ENCODE measurements around the gene MED10.

The MED10 gene

DNA sequence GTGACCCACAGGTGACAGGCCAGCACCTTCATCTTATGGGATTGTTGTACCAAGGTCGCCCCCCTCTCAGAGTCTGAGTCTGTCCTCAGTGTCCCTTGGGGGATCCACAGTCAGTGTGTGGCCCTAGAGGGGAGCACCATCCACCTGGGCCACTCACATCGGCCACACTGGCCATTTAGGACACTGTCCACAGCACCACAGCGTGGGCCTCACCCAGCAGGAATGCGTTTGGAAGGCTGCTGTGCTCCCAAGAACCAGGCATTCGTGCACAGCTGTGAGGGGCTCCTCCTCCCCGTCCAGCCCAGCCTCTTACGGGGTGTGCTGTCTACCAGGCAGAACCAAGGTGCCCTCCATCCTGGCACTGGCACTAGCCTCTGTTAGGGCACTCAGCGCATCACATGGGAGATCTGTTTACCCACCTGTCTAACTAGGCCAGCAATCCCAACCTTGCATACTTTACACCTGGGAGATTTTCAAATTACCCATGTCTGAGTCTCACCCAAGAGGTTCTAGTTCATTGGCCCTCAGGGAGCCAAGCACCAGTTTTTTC lies 45.8 kb upstream of the MED10 start:
- ATAC-seq: no peak
- TF ChIP-seq TCF4 (CRISPR knock-in tag; IDR thresholded peaks at IDR 0.05; ENCODE audit: borderline replicate concordance) (no peak), ESRRG (CRISPR knock-in tag; IDR thresholded peaks at IDR 0.05) (no peak), RARB (CRISPR knock-in tag; IDR thresholded peaks at IDR 0.05) (no peak), GLIS3 (CRISPR knock-in tag; IDR thresholded peaks at IDR 0.05) (no peak), ARNTL (CRISPR knock-in tag; IDR thresholded peaks at IDR 0.05; ENCODE audit: borderline replicate concordance, low read depth) (no peak), ZC3H10 (CRISPR knock-in tag; IDR thresholded peaks at IDR 0.05) (no peak), BACH2 (CRISPR knock-in tag; IDR thresholded peaks at IDR 0.05; ENCODE audit: borderline replicate concordance) (no peak), PPARA (CRISPR knock-in tag; IDR thresholded peaks at IDR 0.05; ENCODE audit: borderline replicate concordance) (no peak), ZNF70 (CRISPR knock-in tag; IDR thresholded peaks at IDR 0.05) (no peak), ZNF565 (CRISPR knock-in tag; conservative IDR thresholded peaks at IDR 0.05; ENCODE audit: low read depth) (no peak), ZFP30 (CRISPR knock-in tag; IDR thresholded peaks at IDR 0.05) (no peak), ISL1 (CRISPR knock-in tag; IDR thresholded peaks at IDR 0.05) (no peak)
- TF ChIP-seq, protein P1, sequence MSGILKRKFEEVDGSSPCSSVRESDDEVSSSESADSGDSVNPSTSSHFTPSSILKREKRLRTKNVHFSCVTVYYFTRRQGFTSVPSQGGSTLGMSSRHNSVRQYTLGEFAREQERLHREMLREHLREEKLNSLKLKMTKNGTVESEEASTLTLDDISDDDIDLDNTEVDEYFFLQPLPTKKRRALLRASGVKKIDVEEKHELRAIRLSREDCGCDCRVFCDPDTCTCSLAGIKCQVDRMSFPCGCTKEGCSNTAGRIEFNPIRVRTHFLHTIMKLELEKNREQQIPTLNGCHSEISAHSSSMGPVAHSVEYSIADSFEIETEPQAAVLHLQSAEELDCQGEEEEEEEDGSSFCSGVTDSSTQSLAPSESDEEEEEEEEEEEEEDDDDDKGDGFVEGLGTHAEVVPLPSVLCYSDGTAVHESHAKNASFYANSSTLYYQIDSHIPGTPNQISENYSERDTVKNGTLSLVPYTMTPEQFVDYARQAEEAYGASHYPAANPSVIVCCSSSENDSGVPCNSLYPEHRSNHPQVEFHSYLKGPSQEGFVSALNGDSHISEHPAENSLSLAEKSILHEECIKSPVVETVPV (CRISPR knock-in tag; IDR thresholded peaks at IDR 0.05): no peak
- TF ChIP-seq, protein P2, sequence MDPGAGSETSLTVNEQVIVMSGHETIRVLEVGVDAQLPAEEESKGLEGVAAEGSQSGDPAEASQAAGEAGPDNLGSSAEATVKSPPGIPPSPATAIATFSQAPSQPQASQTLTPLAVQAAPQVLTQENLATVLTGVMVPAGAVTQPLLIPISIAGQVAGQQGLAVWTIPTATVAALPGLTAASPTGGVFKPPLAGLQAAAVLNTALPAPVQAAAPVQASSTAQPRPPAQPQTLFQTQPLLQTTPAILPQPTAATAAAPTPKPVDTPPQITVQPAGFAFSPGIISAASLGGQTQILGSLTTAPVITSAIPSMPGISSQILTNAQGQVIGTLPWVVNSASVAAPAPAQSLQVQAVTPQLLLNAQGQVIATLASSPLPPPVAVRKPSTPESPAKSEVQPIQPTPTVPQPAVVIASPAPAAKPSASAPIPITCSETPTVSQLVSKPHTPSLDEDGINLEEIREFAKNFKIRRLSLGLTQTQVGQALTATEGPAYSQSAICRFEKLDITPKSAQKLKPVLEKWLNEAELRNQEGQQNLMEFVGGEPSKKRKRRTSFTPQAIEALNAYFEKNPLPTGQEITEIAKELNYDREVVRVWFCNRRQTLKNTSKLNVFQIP (CRISPR knock-in tag; IDR thresholded peaks at IDR 0.05; ENCODE audit: borderline replicate concordance, low read depth): no peak
- TF ChIP-seq, protein P3, sequence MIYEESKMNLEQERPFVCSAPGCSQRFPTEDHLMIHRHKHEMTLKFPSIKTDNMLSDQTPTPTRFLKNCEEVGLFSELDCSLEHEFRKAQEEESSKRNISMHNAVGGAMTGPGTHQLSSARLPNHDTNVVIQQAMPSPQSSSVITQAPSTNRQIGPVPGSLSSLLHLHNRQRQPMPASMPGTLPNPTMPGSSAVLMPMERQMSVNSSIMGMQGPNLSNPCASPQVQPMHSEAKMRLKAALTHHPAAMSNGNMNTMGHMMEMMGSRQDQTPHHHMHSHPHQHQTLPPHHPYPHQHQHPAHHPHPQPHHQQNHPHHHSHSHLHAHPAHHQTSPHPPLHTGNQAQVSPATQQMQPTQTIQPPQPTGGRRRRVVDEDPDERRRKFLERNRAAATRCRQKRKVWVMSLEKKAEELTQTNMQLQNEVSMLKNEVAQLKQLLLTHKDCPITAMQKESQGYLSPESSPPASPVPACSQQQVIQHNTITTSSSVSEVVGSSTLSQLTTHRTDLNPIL (CRISPR knock-in tag; IDR thresholded peaks at IDR 0.05; ENCODE audit: low read depth): no peak

DNA sequence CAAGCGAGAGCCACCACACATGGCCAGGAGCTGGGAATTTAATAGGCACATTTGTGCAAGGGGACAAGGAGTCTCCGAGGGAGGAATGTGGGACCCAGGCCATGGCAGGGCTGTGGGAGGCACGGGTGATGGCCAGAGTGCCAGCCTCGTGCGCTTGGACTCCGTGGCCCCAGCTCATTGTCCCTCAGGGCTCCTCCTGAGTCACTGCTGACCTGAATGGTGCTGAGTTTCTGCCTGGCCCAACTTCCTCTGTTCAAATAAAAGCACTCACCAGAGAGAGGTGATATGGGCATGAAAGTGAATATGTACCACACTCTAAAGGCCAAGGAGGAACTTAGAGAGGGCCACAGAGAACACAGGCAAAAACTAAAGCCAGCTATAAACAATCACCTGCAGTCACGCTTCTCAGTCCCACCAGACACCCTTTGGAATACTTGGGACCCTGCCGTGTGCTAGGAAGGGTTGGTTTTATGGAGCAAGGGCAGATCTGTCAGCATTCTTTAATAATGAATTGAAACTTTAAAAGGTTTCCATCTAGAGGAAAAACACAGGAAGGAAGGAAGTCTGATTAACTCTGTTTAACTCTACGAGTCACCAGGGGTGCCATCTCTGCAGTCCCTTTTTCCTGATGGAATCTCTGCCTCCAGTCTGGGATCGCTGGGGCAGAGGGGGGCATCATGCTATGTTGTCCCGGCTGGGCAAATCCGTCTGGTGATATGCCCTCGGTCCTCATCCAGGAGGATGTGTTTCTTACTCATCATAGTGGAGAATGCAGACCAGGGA lies 45.2 kb upstream of the MED10 start:
- ATAC-seq: no peak
- TF ChIP-seq ESRRG (CRISPR knock-in tag; IDR thresholded peaks at IDR 0.05) (no peak), ARNTL (CRISPR knock-in tag; IDR thresholded peaks at IDR 0.05; ENCODE audit: borderline replicate concordance, low read depth) (no peak), ZFP3 (CRISPR knock-in tag; IDR thresholded peaks at IDR 0.05) (no peak), TCF4 (CRISPR knock-in tag; IDR thresholded peaks at IDR 0.05; ENCODE audit: borderline replicate concordance) (no peak), ZNF70 (CRISPR knock-in tag; IDR thresholded peaks at IDR 0.05) (no peak), ZNF565 (CRISPR knock-in tag; conservative IDR thresholded peaks at IDR 0.05; ENCODE audit: low read depth) (no peak), CSDC2 (CRISPR knock-in tag; IDR thresholded peaks at IDR 0.05) (no peak), RARB (CRISPR knock-in tag; IDR thresholded peaks at IDR 0.05) (no peak), TOX (CRISPR knock-in tag; IDR thresholded peaks at IDR 0.05; ENCODE audit: borderline replicate concordance) (no peak), PPARA (CRISPR knock-in tag; IDR thresholded peaks at IDR 0.05; ENCODE audit: borderline replicate concordance) (no peak), ZFP30 (CRISPR knock-in tag; IDR thresholded peaks at IDR 0.05) (no peak), SNAI2 (CRISPR knock-in tag; IDR thresholded peaks at IDR 0.05) (no peak)
- TF ChIP-seq, protein P2 (CRISPR knock-in tag; IDR thresholded peaks at IDR 0.05; ENCODE audit: borderline replicate concordance, low read depth): no peak
- TF ChIP-seq, protein P4, sequence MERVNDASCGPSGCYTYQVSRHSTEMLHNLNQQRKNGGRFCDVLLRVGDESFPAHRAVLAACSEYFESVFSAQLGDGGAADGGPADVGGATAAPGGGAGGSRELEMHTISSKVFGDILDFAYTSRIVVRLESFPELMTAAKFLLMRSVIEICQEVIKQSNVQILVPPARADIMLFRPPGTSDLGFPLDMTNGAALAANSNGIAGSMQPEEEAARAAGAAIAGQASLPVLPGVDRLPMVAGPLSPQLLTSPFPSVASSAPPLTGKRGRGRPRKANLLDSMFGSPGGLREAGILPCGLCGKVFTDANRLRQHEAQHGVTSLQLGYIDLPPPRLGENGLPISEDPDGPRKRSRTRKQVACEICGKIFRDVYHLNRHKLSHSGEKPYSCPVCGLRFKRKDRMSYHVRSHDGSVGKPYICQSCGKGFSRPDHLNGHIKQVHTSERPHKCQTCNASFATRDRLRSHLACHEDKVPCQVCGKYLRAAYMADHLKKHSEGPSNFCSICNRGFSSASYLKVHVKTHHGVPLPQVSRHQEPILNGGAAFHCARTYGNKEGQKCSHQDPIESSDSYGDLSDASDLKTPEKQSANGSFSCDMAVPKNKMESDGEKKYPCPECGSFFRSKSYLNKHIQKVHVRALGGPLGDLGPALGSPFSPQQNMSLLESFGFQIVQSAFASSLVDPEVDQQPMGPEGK (CRISPR knock-in tag; IDR thresholded peaks at IDR 0.05; ENCODE audit: borderline replicate concordance): no peak
- TF ChIP-seq, protein P5, sequence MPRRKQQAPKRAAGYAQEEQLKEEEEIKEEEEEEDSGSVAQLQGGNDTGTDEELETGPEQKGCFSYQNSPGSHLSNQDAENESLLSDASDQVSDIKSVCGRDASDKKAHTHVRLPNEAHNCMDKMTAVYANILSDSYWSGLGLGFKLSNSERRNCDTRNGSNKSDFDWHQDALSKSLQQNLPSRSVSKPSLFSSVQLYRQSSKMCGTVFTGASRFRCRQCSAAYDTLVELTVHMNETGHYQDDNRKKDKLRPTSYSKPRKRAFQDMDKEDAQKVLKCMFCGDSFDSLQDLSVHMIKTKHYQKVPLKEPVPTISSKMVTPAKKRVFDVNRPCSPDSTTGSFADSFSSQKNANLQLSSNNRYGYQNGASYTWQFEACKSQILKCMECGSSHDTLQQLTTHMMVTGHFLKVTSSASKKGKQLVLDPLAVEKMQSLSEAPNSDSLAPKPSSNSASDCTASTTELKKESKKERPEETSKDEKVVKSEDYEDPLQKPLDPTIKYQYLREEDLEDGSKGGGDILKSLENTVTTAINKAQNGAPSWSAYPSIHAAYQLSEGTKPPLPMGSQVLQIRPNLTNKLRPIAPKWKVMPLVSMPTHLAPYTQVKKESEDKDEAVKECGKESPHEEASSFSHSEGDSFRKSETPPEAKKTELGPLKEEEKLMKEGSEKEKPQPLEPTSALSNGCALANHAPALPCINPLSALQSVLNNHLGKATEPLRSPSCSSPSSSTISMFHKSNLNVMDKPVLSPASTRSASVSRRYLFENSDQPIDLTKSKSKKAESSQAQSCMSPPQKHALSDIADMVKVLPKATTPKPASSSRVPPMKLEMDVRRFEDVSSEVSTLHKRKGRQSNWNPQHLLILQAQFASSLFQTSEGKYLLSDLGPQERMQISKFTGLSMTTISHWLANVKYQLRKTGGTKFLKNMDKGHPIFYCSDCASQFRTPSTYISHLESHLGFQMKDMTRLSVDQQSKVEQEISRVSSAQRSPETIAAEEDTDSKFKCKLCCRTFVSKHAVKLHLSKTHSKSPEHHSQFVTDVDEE (CRISPR knock-in tag; IDR thresholded peaks at IDR 0.05): no peak
